Stimulated activated CD4-positive, alpha-beta T cell treated with anti-CD3 and anti-CD28 coated beads, Interleukin-15, amount 100 ng/mL, for 1 hour (primary cell): Measurements from ENCODE around the gene AFF3.

Experiments used
- DNase-seq, 2 donors: peaks; one replicate each; pipeline ENCODE4 v3.0.0-alpha.2; 2020; ENCODE audit warnings: low read depth in 1 of 2, low spot score in 1 of 2

AFF3 gene

DNA sequence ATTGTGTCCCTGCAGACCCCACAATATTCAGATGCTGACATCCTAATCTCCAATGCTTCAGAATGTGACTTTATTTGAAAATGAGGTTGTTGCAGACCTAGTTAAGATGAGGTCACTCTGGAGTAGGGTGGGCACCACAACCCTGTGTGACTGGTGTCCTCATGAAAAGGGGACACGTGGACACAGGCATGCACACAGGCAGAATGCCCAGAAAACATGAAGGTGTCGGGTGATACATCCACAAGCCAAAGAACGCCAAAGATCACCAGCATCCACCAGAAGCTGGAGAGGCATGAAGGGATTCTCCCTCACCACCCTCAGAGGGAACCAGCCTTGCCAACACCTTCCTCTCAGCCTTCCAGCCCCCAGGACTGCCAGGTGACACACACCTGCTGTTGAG, 69.3 kb downstream of the AFF3 start:
- DNase-seq: no peak

DNA sequence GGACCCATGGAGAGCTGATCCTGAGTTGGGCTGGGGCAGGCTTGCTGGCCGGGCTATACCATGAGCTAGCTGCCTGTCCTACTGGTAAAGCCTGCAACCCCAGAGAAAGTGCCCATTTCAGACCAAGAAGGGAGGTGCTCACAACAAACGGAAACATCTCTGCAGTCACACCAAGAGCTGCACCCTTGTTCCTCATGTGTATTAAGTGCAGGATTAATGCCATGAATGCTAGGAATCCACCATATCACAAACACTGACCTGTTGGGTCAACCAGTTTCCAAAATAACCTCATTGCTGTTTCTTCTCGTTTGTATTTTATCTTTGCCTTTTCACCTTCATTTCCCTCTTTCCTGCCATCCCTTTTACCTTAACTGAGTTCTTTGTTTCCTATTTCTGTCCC, 69.9 kb downstream of the AFF3 start:
- DNase-seq: no peak

DNA sequence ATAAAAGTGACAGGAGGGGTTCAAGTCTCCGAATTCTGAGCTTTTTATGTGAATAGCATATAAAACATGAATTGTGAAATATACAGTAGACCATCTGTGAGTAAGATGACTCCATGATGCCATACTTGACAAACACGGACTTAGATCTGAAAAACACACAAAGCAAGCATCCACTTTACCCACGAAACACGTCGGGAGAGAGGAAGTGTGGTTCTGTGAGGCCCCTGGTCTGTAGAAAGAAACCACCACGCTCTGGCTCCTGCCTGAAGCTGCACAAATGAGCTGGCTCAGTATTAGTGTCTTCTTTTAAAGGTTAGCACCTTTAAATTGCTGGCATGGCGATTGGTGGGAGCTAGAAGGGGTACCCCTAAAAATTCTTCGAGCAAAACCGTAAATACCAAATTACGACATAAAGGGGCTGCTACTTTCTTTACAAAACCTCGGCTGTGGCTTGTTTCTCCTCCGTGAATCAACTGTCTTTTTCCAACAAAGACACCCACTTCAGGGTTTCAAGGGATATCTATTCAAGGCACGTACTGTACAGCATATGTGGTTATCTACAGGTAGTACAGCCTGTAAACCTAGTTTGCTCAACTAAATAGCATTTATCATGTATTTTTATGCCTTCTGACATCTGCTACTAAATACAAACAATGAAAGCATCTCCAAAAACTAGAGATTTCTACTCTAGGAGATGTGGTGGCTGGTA, 70.9 kb downstream of the AFF3 start:
- DNase-seq: no peak

GRCh38 chr2:100070078-100070477, 72.3 kb downstream of the AFF3 start:
- no peak for DNase-seq

DNA sequence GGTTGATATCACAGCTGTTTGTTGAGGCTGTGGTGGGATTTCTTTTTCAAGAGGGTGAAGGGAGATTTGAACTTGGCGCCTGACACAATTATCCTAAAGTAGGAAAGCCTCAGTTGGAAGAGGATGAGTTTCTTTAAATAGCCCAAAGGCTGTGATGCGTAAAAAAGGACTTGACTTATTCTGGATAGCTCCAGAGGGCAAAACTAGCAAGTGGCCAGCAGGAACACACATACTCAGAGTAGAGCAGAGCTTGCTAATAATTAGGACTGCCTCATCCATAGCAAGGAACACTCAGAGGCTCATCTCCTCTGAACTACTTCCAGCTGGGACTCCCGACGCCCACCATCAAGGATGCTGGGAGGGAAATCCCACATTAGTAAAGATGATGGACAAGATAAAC, 74.0 kb downstream of the AFF3 start:
- DNase-seq: no peak

- no peak for DNase-seq
Measured at GRCh38 chr2:100067784-100068183, 74.6 kb downstream of the AFF3 start.

GRCh38 chr2:100066856-100067255, 75.5 kb downstream of the AFF3 start:
- no peak for DNase-seq

DNA sequence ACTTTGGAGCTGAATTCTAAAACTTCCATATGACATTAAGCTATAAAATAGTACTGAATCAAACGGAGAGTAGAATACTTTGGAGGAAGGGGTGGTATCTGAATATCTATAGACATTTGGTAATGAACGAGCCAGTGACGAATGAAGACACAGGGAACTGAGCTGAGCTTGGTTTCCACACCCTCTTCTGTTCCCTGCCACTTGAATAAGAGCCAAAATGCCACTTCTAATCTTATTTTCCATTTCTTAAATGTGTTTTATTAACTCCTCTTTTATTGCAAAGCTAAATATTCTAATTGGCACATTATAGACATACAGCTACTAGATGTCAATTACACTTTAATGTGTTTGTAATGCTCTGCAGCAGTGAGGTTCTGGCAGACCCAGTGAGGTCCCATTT, 76.1 kb downstream of the AFF3 start:
- no peak for DNase-seq

DNA sequence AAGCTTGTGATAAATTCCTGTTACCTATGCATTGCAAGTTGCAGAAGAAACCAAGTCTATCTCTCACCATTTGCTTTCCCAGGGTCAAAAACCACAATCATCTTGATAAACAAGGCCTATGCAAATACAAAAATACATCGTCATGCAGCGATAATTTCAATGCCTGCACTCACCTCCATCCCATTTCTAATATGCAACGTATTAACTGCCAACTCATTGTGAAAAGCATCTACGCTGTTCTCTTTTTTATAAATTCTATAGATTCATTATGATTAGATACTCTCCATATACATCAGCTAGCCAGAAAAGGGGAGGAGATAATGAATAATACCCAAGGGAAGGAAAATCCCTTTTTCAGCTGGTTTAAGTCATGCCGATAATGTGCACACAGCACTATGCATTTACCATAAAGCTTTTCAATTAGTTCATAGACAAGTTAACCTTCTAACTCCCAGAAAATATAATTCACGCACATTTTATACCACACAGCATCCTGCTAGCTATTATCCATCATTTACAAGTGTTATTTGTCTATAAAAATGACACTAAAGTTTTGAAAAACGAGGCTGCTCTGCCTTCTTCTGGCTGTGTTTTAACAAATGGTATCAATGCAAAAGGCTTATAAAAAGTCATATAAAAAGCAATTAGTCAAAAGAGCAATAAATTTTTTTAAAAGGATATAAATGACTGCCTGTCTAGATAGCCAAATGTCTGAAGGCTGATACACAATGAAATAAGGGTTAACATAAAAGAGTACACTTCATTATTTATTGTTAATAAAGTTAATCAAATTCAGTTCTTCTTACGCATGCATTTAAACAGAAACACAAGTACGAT, 77.6 kb downstream of the AFF3 start:
- DNase-seq: no peak

- no peak for DNase-seq
Measured at GRCh38 chr2:100064165-100064564, 78.2 kb downstream of the AFF3 start.

DNA sequence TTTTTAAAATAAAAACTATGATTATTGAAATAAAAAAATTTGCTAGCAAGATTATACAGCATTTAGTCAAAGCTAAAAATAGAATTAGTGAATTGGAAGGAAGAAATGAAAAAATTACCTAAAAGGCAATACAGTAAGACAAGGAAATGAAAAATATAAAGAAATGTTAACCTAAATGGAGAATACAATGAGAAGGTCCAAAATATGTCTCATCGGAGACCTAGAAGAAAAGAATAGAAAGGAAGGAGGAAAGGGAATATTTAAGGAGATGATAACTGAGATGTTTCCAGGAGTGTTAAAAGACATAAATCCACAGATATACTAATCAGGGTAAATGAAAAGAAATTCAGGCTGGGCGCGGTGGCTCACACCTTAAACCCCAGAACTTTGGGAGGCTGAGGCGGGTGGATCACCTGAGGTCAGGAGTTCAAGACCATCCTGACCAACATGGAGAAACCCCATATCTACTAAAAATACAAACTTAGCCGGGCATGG, 78.9 kb downstream of the AFF3 start:
- DNase-seq: no peak

- no peak for DNase-seq
Measured at GRCh38 chr2:100062336-100062735, 80.1 kb downstream of the AFF3 start.

DNA sequence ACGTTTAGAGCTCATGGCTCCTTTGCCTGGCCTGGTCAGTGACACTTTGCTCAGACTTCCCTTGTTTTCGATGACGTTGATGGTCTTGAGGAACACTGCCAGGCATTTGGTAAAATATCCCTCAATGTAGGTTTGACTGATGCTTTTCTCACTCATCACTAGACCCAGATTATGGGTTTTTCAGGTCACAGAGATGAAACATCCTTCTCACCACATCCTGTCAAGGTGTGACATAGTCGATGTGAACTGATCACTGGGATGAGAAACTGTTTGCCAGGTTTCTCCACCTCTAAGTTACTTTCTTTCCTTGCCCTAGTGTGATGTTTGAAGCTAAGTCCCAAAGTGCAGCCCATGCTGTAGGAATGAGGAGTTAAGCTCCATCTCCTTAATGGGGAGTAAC, 81.5 kb downstream of the AFF3 start:
- no peak for DNase-seq

GRCh38 chr2:100059638-100060037, 82.8 kb downstream of the AFF3 start:
- DNase-seq: no peak

GRCh38 chr2:100057901-100058261, 84.5 kb downstream of the AFF3 start:
- DNase-seq: no peak

DNA sequence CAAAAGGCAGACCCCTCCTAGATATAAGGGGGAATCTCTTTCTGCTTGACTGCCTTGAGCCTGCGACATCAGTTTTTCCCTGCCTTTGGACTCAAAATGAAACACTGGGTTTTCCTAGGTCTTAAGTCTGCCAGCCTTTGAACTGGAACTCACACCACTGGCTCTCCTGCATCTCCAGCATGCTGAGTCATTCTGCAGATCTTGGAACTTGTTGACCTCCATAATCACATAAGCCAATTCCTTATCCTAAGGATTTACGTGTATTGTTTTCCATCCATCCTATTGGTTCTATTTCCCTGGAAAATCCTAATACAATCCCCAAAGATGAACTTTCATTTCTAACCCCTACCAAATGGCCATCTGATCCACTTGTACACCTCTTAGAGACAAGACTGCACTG, 88.0 kb downstream of the AFF3 start:
- DNase-seq: no peak

DNA sequence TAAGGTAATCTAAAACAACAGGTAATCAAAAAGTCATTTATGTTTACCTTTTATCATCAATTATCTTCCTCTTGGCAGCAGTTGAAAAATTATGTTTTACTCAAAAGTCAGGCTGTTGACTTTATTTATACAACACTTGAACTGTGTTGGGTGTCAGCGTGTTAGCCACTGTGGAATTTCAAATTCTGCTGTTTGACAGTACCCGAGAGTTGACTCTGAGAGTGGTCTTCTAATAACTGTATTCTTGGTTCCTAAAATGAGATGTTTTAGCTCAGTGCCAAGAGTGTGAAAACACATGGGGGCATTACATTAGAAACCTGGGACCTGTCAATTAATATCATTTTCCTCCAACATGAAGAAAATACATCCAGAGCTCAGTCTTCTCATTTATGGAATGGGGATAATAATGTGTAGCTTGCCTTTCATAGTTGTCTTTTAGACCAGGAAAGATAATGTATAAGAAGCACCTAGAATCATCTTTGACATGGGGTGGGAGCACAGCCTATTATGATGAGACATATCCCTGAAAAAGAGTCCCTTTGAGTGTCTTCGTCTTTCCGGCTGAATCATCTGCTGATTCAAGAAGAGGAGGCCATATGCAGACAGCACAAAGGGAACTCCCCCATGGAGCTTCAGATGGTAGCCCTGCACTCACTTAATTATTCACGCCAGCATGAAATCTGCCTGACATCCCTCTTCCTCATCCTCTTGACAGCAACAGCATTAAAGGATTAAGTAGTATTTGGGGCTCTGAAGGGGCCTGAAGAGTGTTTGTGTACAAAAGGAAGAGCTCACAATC, 89.1 kb downstream of the AFF3 start:
- no peak for DNase-seq

DNA sequence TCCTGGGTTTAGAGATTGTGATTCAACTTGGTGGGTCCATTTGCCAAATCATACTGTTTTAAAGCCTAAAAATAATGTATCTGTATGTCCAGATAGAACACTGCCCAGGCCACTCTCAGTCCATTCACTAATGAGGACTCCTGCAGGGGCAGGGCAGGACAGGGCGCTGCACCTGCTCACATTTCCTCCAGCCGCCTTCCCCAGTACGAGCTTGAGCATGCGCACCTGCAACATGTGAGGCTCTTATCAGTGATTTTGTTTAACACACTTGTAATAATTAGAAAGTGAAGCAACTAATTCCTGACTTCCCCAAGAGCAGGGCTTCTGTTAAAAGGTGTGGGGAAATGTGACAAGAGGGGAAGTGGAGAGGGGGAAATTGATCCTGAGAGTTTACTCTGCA, 89.7 kb downstream of the AFF3 start:
- DNase-seq: no peak

DNA sequence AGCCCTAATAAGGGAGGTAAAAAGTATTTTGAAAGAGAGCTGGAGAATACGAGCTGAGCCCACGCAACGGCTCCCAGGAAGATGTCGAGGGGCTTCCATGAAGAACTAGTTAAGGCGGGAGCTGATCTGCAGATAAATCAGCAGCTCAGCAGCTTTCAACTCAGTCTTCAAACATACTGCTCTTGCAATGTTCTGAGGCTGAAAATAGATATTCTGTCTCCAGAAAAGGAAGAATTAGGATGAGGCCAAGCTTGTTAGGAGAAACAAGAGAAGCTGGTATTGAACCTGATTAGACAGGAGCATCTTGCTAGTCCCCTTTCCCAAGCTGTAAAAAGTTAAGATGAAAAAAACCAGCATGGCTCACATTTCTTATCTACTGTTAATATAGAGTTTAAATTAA, 91.1 kb downstream of the AFF3 start:
- DNase-seq: no peak

GRCh38 chr2:100050685-100051084, 91.7 kb downstream of the AFF3 start:
- DNase-seq: no peak

DNA sequence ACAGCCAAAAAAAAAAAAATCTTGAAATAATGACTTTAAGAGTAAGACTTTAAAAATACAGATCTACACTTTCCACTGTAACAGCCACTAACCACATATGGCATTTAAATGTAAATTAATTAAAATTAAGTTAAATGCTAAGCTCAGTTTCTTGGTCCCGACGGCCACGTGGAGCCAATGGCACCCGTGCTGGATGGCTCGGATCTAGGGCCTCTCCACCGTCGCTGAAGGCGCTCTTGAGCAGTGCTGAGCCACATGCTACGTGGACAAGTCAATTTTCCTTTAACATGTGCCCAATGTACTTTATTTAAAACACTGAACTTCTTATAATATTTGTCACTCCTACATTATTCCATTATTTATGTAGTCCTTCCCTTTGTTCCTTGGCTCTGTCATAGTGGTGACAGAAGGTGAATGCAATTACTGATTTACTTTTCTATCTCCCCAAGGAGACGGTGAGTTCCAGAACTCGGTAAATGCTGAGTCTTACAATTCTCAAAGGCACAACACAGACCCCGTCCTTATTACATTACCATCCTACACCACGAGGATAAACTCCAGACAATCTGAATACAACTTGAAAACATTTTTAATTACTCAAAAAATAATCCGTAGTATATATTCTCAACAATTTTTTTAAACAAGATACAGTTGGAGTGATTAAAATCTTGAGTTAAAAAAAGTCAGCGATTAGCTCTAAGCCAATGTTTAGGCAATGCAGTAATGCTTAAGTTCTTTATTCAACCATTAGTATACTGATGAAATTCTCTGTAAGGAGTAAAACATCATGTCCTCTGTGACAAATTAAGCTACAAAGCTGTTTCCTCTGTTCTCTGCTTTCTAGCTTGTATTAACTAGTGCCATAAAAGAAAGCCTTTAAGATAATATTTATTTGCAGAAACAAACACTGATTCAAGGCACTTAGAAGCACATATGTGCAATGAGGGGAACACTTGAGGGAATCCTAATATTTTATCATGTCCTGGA, 95.1 kb downstream of the AFF3 start:
- no peak for DNase-seq
